ENCODE data around the gene AKAP3. TPM values are rescaled to one million over a fixed set of nuclear protein-coding genes. Genes with fewer than 3 reads are reported as not detected.

The AKAP3 gene
- total RNA-seq, 1 experiment from 2014 or later, result 1.6 TPM

GRCh38 chr12:4567073-4567881, 81.6 kb downstream of the AKAP3 start:
- POLR2A ChIA-PET, result no interaction called here
- H3K27me3 Mint-ChIP-seq (ENCODE audit: insufficient read depth, unreplicated experiment), result no peaks in the 10 kb centered on the region
- peaks cover 4% of the 10 kb centered on the region for H3K4me1 Mint-ChIP-seq (ENCODE audit: low read depth, unreplicated experiment)
- BruUV-seq (replicated peaks), result no TSS peak
- TF ChIP-seq CTCF (IDR thresholded peaks at IDR 0.05; ENCODE audit: insufficient read depth in 1 of 2, low read depth in 1 of 2, low read length in 1 of 2, severe bottlenecking in 1 of 2, unreplicated experiment in 1 of 2), result no peak
- intact Hi-C loops (cut with micrococcal nuclease; ENCODE audit: unreplicated experiment), result no loop called here
- no peaks in the 10 kb centered on the region for H3K36me3 ChIP-seq (ENCODE audit: control insufficient read depth, insufficient read depth, low read length)
- H3K9me3 Mint-ChIP-seq (ENCODE audit: unreplicated experiment), result no peaks in the 10 kb centered on the region
- CTCF ChIA-PET, result no interaction called here
- H3K4me1 ChIP-seq, result 0 out of 2 replicates have a peak, but pooled peaks cover 6% of the 10 kb centered on the region
- H3K36me3 Mint-ChIP-seq (ENCODE audit: insufficient read depth, unreplicated experiment), result peaks cover 2% of the 10 kb centered on the region
- no peaks in the 10 kb centered on the region for H3K9me3 ChIP-seq
- H3K4me3 ChIP-seq (ENCODE audit: low read depth, low read length), result no peak overlapping the region
- DNase-seq, result no peak
- no peak overlapping the region for H3K27ac Mint-ChIP-seq (ENCODE audit: unreplicated experiment)
- no peaks in the 10 kb centered on the region for H3K27me3 ChIP-seq (replicated peaks; ENCODE audit: control insufficient read depth, insufficient read depth, low read length)
- no peak overlapping the region for H3K4me3 Mint-ChIP-seq (ENCODE audit: unreplicated experiment)

GRCh38 chr12:4566474-4566873, 82.4 kb downstream of the AKAP3 start:
- no peak for TF ChIP-seq CTCF (IDR thresholded peaks at IDR 0.05; ENCODE audit: insufficient read depth in 1 of 2, low read depth in 1 of 2, low read length in 1 of 2, severe bottlenecking in 1 of 2, unreplicated experiment in 1 of 2)
- Histone ChIP-seq H3K9me3 (no peaks in the 10 kb centered on the region), H3K4me3 (ENCODE audit: low read depth, low read length) (no peak overlapping the region), H3K4me1 (peaks cover 10% of the 10 kb centered on the region; the same call in 1 of the 2 replicates), H3K36me3 (ENCODE audit: control insufficient read depth, insufficient read depth, low read length) (no peaks in the 10 kb centered on the region), H3K27me3 (replicated peaks; ENCODE audit: control insufficient read depth, insufficient read depth, low read length) (no peaks in the 10 kb centered on the region)
- Mint-ChIP-seq H3K27me3 (ENCODE audit: insufficient read depth, unreplicated experiment) (no peaks in the 10 kb centered on the region), H3K4me3 (ENCODE audit: unreplicated experiment) (no peak overlapping the region), H3K4me1 (ENCODE audit: low read depth, unreplicated experiment) (peaks cover 9% of the 10 kb centered on the region), H3K36me3 (ENCODE audit: insufficient read depth, unreplicated experiment) (peaks cover 8% of the 10 kb centered on the region), H3K9me3 (ENCODE audit: unreplicated experiment) (no peaks in the 10 kb centered on the region), H3K27ac (ENCODE audit: unreplicated experiment) (no peak overlapping the region)
- POLR2A ChIA-PET, result no interaction called here
- no TSS peak for BruUV-seq (replicated peaks)
- no peak for DNase-seq
- CTCF ChIA-PET, result no interaction called here
- intact Hi-C loops (cut with micrococcal nuclease; ENCODE audit: unreplicated experiment), result no loop called here

Other genes with a start within 250 kb of the AKAP3 start
- gene FGF6, start 203.2 kb downstream of the AKAP3 start, total RNA-seq (2022), result not detected in 2 replicates
- 86.2 and 87.4 TPM in 2 replicates for gene RAD51AP1, start 110.2 kb downstream of the AKAP3 start, total RNA-seq (2022)
- gene DYRK4, start 86.8 kb downstream of the AKAP3 start, total RNA-seq (2022), result 7.7 and 9.3 TPM in 2 replicates
- gene NDUFA9, start 63 bp upstream of the AKAP3 start, total RNA-seq (2022), result 263 and 300 TPM in 2 replicates
- gene GALNT8, start 71.3 kb upstream of the AKAP3 start, total RNA-seq (2022), result not detected in 2 replicates